Measurements from ENCODE around the gene SUPT3H. TPM values are rescaled to one million over a fixed set of nuclear protein-coding genes. Genes with fewer than 3 reads are reported as not detected.

The SUPT3H gene
- total and polyA plus RNA-seq, 12 donors: 10.0 to 56.2 (median 16.6) TPM

- H3K9me3 ChIP-seq (replicated peaks in 1 of 3): peaks cover 0 to 6% (median 0%) of the 10 kb centered on the region in 3 donors
- H3K36me3 ChIP-seq (replicated peaks in 1 of 2): no peaks in the 10 kb centered on the region
- no peaks in the 10 kb centered on the region for H3K27me3 ChIP-seq
- no peak for DNase-seq
- intact Hi-C loops (cut with DNase I): no loop called here
- no peak overlapping the region for H3K4me3 ChIP-seq
- WGBS, 4 donors: 62 to 65% (median 63%) methylated on average over 3 of the region's 3 CpGs
- no peak for TF ChIP-seq CTCF (IDR thresholded peaks at IDR 0.05)
- no peaks in the 10 kb centered on the region for H3K4me1 ChIP-seq (replicated peaks in 1 of 2)
- no peak overlapping the region for H3K27ac ChIP-seq
Observed at GRCh38 chr6:45212976-45213375, 164.8 kb downstream of the SUPT3H start.

GRCh38 chr6:45209762-45210161, 168.0 kb downstream of the SUPT3H start:
- intact Hi-C loops (cut with DNase I): no loop called here
- Histone ChIP-seq H3K4me3 (no peak overlapping the region), H3K4me1 (replicated peaks in 1 of 2) (no peaks in the 10 kb centered on the region), H3K9me3 (replicated peaks in 1 of 3) (no peaks in the 10 kb centered on the region), H3K27me3 (no peaks in the 10 kb centered on the region), H3K36me3 (replicated peaks in 1 of 2) (no peaks in the 10 kb centered on the region), H3K27ac (no peak overlapping the region)
- no peak for DNase-seq
- TF ChIP-seq POLR2A (IDR thresholded peaks at IDR 0.05): no peak
- no peak for TF ChIP-seq CTCF (IDR thresholded peaks at IDR 0.05)
- WGBS, 4 donors: 71 to 77% (median 76%) methylated on average over 2 of the region's 2 CpGs

GRCh38 chr6:45206793-45207492, 170.8 kb downstream of the SUPT3H start:
- H3K4me1 ChIP-seq (replicated peaks in 1 of 2): no peaks in the 10 kb centered on the region
- TF ChIP-seq POLR2A (IDR thresholded peaks at IDR 0.05) (no peak), CTCF (IDR thresholded peaks at IDR 0.05) (no peak)
- 80 to 92% (median 84%) methylated on average over 1 of the region's 1 CpG for WGBS, 4 donors
- H3K27me3 ChIP-seq: no peaks in the 10 kb centered on the region
- H3K36me3 ChIP-seq (replicated peaks in 1 of 2): no peaks in the 10 kb centered on the region
- intact Hi-C loops (cut with DNase I): no loop called here
- no peak overlapping the region for H3K27ac ChIP-seq
- no peaks in the 10 kb centered on the region for H3K9me3 ChIP-seq (replicated peaks in 1 of 3)
- no peak overlapping the region for H3K4me3 ChIP-seq
- no peak for DNase-seq

GRCh38 chr6:45201484-45201883, 176.2 kb downstream of the SUPT3H start:
- intact Hi-C loops (cut with DNase I): no loop called here
- no peak overlapping the region for H3K27ac ChIP-seq
- H3K4me3 ChIP-seq: no peak overlapping the region
- no peaks in the 10 kb centered on the region for H3K4me1 ChIP-seq (replicated peaks in 1 of 2)
- H3K27me3 ChIP-seq: no peaks in the 10 kb centered on the region
- 97 to 100% (median 97%) methylated on average over 2 of the region's 2 CpGs for WGBS, 4 donors
- H3K36me3 ChIP-seq (replicated peaks in 1 of 2): no peaks in the 10 kb centered on the region
- TF ChIP-seq CTCF (IDR thresholded peaks at IDR 0.05): no peak
- TF ChIP-seq POLR2A (IDR thresholded peaks at IDR 0.05): no peak
- H3K9me3 ChIP-seq (replicated peaks in 1 of 3): no peaks in the 10 kb centered on the region
- no peak for DNase-seq
